GM23338 (cell line): ENCODE data around the gene ULBP3.

ENCODE experiments used
- CREB1 ChIP-seq: fragments of 250-450 bp; sonication (Bioruptor Pico); IDR thresholded peaks from 2 replicates; pipeline ENCODE4 v1.5.0; 2020; ENCODE audit warnings: low read depth, mild to moderate bottlenecking, moderate library complexity
- ETS1 ChIP-seq: IDR thresholded peaks from 2 replicates; pipeline ENCODE4 v1.6.1; 2016; ENCODE audit warnings: antibody characterized with exemption
- EZH2 ChIP-seq: fragments of 200-600 bp; sonication (generic); IDR thresholded peaks from one replicate; pipeline ENCODE4 v1.8.0; 2017; ENCODE audit warnings: antibody characterized with exemption, mild to moderate bottlenecking, low read depth; ENCODE audit not compliant: unreplicated experiment
- EZH2phosphoT487 ChIP-seq: fragments of 200-600 bp; sonication (generic); IDR thresholded peaks from one replicate; pipeline ENCODE4 v1.8.1; 2018; ENCODE audit warnings: antibody characterized with exemption; ENCODE audit not compliant: unreplicated experiment
- JUNB ChIP-seq: IDR thresholded peaks from one replicate; pipeline ENCODE4 v1.6.1; 2016; ENCODE audit warnings: antibody characterized with exemption; ENCODE audit not compliant: unreplicated experiment
- POLR2AphosphoS5 ChIP-seq: IDR thresholded peaks from 2 replicates; pipeline ENCODE4 v1.6.1; 2016; ENCODE audit warnings: antibody characterized with exemption, low read depth
- ZNF114 ChIP-seq: fragments of 250-450 bp; sonication (Bioruptor Pico); IDR thresholded peaks from 2 replicates; pipeline ENCODE4 v1.5.0; 2020; ENCODE audit warnings: mild to moderate bottlenecking, moderate library complexity
- TF ChIP-seq, protein P1 (sequence below), 2 experiments: fragments of 200-600 bp in 1 of 2; sonication (generic) in 1 of 2; conservative IDR thresholded peaks; 2 replicates each; pipeline versions ENCODE4 v1.5.1 to v1.6.1; 2016 to 2017; ENCODE audit warnings: antibody characterized with exemption in 2 of 2, low read depth in 2 of 2, mild to moderate bottlenecking in 2 of 2, moderate library complexity in 1 of 2
- TF ChIP-seq, protein P2 (sequence below): IDR thresholded peaks from one replicate; pipeline ENCODE4 v1.6.1; 2018; ENCODE audit warnings: antibody characterized with exemption; ENCODE audit not compliant: unreplicated experiment

GRCh38 chr6:150044621-150045145 is 24.2 kb downstream of the ULBP3 start:
- TF ChIP-seq, protein P1, sequence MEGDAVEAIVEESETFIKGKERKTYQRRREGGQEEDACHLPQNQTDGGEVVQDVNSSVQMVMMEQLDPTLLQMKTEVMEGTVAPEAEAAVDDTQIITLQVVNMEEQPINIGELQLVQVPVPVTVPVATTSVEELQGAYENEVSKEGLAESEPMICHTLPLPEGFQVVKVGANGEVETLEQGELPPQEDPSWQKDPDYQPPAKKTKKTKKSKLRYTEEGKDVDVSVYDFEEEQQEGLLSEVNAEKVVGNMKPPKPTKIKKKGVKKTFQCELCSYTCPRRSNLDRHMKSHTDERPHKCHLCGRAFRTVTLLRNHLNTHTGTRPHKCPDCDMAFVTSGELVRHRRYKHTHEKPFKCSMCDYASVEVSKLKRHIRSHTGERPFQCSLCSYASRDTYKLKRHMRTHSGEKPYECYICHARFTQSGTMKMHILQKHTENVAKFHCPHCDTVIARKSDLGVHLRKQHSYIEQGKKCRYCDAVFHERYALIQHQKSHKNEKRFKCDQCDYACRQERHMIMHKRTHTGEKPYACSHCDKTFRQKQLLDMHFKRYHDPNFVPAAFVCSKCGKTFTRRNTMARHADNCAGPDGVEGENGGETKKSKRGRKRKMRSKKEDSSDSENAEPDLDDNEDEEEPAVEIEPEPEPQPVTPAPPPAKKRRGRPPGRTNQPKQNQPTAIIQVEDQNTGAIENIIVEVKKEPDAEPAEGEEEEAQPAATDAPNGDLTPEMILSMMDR (conservative IDR thresholded peaks at IDR 0.05; ENCODE audit: low read depth in 2 of 2): no peak
- TF ChIP-seq EZH2 (no peak), POLR2AphosphoS5 (no peak), JUNB (no peak), EZH2phosphoT487 (no peak), ETS1 (no peak), ZNF114 (no peak), CREB1 (no peak)
- TF ChIP-seq, protein P2, sequence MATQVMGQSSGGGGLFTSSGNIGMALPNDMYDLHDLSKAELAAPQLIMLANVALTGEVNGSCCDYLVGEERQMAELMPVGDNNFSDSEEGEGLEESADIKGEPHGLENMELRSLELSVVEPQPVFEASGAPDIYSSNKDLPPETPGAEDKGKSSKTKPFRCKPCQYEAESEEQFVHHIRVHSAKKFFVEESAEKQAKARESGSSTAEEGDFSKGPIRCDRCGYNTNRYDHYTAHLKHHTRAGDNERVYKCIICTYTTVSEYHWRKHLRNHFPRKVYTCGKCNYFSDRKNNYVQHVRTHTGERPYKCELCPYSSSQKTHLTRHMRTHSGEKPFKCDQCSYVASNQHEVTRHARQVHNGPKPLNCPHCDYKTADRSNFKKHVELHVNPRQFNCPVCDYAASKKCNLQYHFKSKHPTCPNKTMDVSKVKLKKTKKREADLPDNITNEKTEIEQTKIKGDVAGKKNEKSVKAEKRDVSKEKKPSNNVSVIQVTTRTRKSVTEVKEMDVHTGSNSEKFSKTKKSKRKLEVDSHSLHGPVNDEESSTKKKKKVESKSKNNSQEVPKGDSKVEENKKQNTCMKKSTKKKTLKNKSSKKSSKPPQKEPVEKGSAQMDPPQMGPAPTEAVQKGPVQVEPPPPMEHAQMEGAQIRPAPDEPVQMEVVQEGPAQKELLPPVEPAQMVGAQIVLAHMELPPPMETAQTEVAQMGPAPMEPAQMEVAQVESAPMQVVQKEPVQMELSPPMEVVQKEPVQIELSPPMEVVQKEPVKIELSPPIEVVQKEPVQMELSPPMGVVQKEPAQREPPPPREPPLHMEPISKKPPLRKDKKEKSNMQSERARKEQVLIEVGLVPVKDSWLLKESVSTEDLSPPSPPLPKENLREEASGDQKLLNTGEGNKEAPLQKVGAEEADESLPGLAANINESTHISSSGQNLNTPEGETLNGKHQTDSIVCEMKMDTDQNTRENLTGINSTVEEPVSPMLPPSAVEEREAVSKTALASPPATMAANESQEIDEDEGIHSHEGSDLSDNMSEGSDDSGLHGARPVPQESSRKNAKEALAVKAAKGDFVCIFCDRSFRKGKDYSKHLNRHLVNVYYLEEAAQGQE: no peak
